ENCODE data around the gene APLN. TPM values are rescaled to one million over a fixed set of nuclear protein-coding genes. Genes with fewer than 3 reads are reported as not detected.

The APLN gene
- total RNA-seq, 2 donors from 2014 or later: 2.1 to 2.3 TPM

- Histone ChIP-seq H3K9me3 (no peaks in the 10 kb centered on the region), H3K27ac (no peak overlapping the region), H3K4me3 (no peak overlapping the region), H3K4me1 (no peaks in the 10 kb centered on the region), H3K36me3 (no peaks in the 10 kb centered on the region), H3K27me3 (no peaks in the 10 kb centered on the region)
- no peak for DNase-seq (ENCODE audit: low spot score)
- no peak for TF ChIP-seq CTCF (IDR thresholded peaks at IDR 0.05)
These were observed 40.1 kb downstream of the APLN start for GRCh38 chrX:129614481-129615255.

- Histone ChIP-seq H3K36me3 (no peaks in the 10 kb centered on the region), H3K9me3 (no peaks in the 10 kb centered on the region), H3K27ac (no peak overlapping the region), H3K27me3 (no peaks in the 10 kb centered on the region), H3K4me1 (no peaks in the 10 kb centered on the region), H3K4me3 (no peak overlapping the region)
- TF ChIP-seq CTCF (IDR thresholded peaks at IDR 0.05): no peak
- no peak for DNase-seq (ENCODE audit: low spot score)
These were observed 41.2 kb downstream of the APLN start for GRCh38 chrX:129613596-129613995.

DNA sequence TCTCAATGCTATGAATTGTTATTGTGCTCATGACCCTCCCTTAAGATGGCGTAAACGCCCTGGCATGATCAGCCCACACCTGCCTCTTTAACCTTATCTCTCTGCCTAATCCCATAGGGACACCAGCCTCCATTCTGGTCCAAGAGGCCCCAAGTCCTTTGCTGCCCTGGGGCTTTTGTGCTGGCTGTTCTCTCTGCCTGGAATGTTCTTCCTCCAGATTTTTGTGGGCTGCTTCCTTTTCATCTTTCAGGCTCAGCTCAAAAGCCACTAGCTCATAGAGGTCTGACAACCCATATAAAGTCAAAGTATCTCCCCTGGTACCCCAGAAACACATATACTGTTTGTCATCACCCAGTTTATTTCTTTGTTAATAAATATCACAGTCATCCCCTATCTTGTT lies 42.4 kb downstream of the APLN start:
- no peak overlapping the region for H3K4me3 ChIP-seq
- no peak for TF ChIP-seq CTCF (IDR thresholded peaks at IDR 0.05)
- H3K27me3 ChIP-seq: no peaks in the 10 kb centered on the region
- no peaks in the 10 kb centered on the region for H3K4me1 ChIP-seq
- no peak overlapping the region for H3K27ac ChIP-seq
- H3K9me3 ChIP-seq: no peaks in the 10 kb centered on the region
- DNase-seq (ENCODE audit: low spot score): no peak
- no peaks in the 10 kb centered on the region for H3K36me3 ChIP-seq

DNA sequence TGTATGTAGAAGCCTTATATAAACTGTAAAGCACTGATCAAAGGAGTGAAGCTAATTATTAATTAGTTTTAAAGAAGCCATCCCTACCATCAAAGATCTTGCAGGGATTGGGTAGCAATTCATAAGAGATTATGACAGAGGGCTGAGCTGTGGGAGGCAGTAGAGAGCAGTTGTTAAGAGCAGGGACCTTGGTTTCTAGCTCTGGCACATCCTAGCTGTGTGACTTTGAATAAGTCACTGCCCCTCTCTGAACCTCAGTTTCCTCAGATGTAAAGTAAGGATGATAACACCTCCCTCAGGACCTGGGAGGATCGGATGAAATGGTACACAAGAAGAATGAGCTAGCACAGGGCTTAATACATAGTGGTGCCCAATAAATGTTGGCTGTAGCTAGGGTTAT lies 45.4 kb downstream of the APLN start:
- Histone ChIP-seq H3K27me3 (no peaks in the 10 kb centered on the region), H3K27ac (no peak overlapping the region), H3K9me3 (no peaks in the 10 kb centered on the region), H3K4me3 (no peak overlapping the region), H3K4me1 (peaks cover 0 to 1% of the 10 kb centered on the region in 2 donors), H3K36me3 (no peaks in the 10 kb centered on the region)
- DNase-seq (ENCODE audit: low spot score): no peak
- TF ChIP-seq CTCF (IDR thresholded peaks at IDR 0.05): no peak

GRCh38 chrX:129608496-129608895 lies 46.3 kb downstream of the APLN start:
- no peak overlapping the region for H3K27ac ChIP-seq
- H3K9me3 ChIP-seq: no peaks in the 10 kb centered on the region
- TF ChIP-seq CTCF (IDR thresholded peaks at IDR 0.05): no peak
- no peaks in the 10 kb centered on the region for H3K27me3 ChIP-seq
- H3K4me3 ChIP-seq: no peak overlapping the region
- peaks cover 0 to 5% of the 10 kb centered on the region in 2 donors for H3K4me1 ChIP-seq
- no peak for DNase-seq (ENCODE audit: low spot score)
- H3K36me3 ChIP-seq: no peaks in the 10 kb centered on the region

GRCh38 chrX:129606918-129607317 lies 47.8 kb downstream of the APLN start:
- Histone ChIP-seq H3K4me1 (peaks cover 0 to 5% of the 10 kb centered on the region in 2 donors), H3K9me3 (no peaks in the 10 kb centered on the region), H3K36me3 (no peaks in the 10 kb centered on the region), H3K27ac (no peak overlapping the region), H3K27me3 (no peaks in the 10 kb centered on the region), H3K4me3 (no peak overlapping the region)
- TF ChIP-seq CTCF (IDR thresholded peaks at IDR 0.05): peak; percentile 52 to 83
- DNase-seq (ENCODE audit: low spot score): peak; percentile 62

Measured in right atrium auricular region (tissue), 2 donors.